Lung (tissue), 12 donors: ENCODE results near the gene FBXO17. TPM values are rescaled to one million over a fixed set of nuclear protein-coding genes. Genes with fewer than 3 reads are reported as not detected.

ENCODE experiments used
- ATAC-seq: fragments of 200-7000 bp; cut with Tn5 transposase; one replicate; pipeline ENCODE4 v1.9.1; 2020; ENCODE audit warnings: moderate number of reproducible peaks; ENCODE audit not compliant: insufficient read depth, low FRiP score
- DNase-seq, 3 donors: peaks; one replicate each; pipeline ENCODE4 v3.0.0-alpha.2; 2013 to 2017
- H3K27ac ChIP-seq, 2 donors: one replicate each; pipeline ENCODE4 v1.5.1; 2013; ENCODE audit warnings: mild to moderate bottlenecking in 2 of 2, moderate library complexity in 2 of 2, control low read depth in 1 of 2, inconsistent platforms in 1 of 2, low read depth in 1 of 2, low read length in 1 of 2
- H3K27me3 ChIP-seq, 3 donors: one replicate each; pipeline ENCODE4 v1.5.1; 2013; ENCODE audit warnings: low read length in 2 of 3; ENCODE audit not compliant: control insufficient read depth in 3 of 3, insufficient read depth in 3 of 3
- H3K36me3 ChIP-seq, 4 donors: one replicate each; pipeline ENCODE4 v1.5.1; 2013; ENCODE audit warnings: low read length in 4 of 4, mild to moderate bottlenecking in 1 of 4, moderate library complexity in 1 of 4; ENCODE audit not compliant: control insufficient read depth in 4 of 4, insufficient read depth in 4 of 4
- H3K4me1 ChIP-seq, 5 donors: one replicate each; pipeline ENCODE4 v1.5.1; 2013; ENCODE audit warnings: low read length in 5 of 5, mild to moderate bottlenecking in 2 of 5, moderate library complexity in 1 of 5; ENCODE audit not compliant: control insufficient read depth in 5 of 5, insufficient read depth in 5 of 5
- H3K4me3 ChIP-seq: one replicate; pipeline ENCODE4 v1.5.1; 2013; ENCODE audit warnings: mild to moderate bottlenecking, control low read depth, moderate library complexity
- H3K9ac ChIP-seq, 2 donors: one replicate each; pipeline ENCODE4 v1.5.1; 2013; ENCODE audit warnings: low read length in 2 of 2, control low read depth in 1 of 2; ENCODE audit not compliant: insufficient read depth in 1 of 2
- H3K9me3 ChIP-seq, 4 donors: one replicate each; pipeline ENCODE4 v1.5.1; 2013; ENCODE audit warnings: low read length in 3 of 4, mild to moderate bottlenecking in 1 of 4, moderate library complexity in 1 of 4; ENCODE audit not compliant: control insufficient read depth in 4 of 4, insufficient read depth in 3 of 4
- CTCF ChIP-seq: IDR thresholded peaks from 2 replicates; pipeline ENCODE4 v1.5.1; 2012; ENCODE audit warnings: mild to moderate bottlenecking; ENCODE audit errors: control extremely low read depth, extremely low read depth
- WGBS, 2 donors: extraction: QIAGEN DNeasy Blood & Tissue Kit; methylation state at CpG; one replicate each; pipeline ENCODE4 v1.1.7; 2013; 5-methylcytosine and 5-hydroxymethylcytosine counted together
- polyA plus RNA-seq, 2 donors: library from polyadenylated mRNA; stranded (reverse); fragments of 200-250 nt; gene quantifications; one replicate each; pipeline ENCODE4 v1.2.1, GENCODE V29; 2013
- total RNA-seq, 2 donors: library from RNA; depleted of rRNA in 1 of 2; stranded (reverse); fragments of >200 nt in 1 of 2; gene quantifications; one replicate each; pipeline ENCODE4 v1.2.1, GENCODE V29; 2014 to 2021
- donor health status: control.
- donor health status: control.
- donor health status: Bipolar disorder and iron deficiency.
- donor health status: healthy.
- donor health status: DM: yes; HTN: yes; CAD: no.

Gene FBXO17
- total and polyA plus RNA-seq, 4 donors = 5.1 to 18.8 (median 8.9) TPM

- H3K27me3 ChIP-seq = no peaks in the 10 kb centered on the region
- no peak overlapping the region for H3K9ac ChIP-seq
- no peak for TF ChIP-seq CTCF
- H3K4me1 ChIP-seq = peaks cover 0 to 2% (median 0%) of the 10 kb centered on the region in 5 donors
- H3K9me3 ChIP-seq = no peaks in the 10 kb centered on the region
- no peak overlapping the region for H3K27ac ChIP-seq
- no peak overlapping the region for H3K4me3 ChIP-seq
- no peak for DNase-seq
- ATAC-seq = no peak
- 91 to 97% methylated on average over 7 of the region's 7 CpGs for WGBS, 2 donors
- peaks cover 8 to 19% (median 14%) of the 10 kb centered on the region in 4 donors for H3K36me3 ChIP-seq
Observed at GRCh38 chr19:38924388-38924787, 51.2 kb downstream of the FBXO17 start.

- no peak for TF ChIP-seq CTCF
- Histone ChIP-seq H3K9ac (no peak overlapping the region), H3K4me1 (no peaks in the 10 kb centered on the region), H3K4me3 (no peak overlapping the region), H3K27me3 (no peaks in the 10 kb centered on the region), H3K9me3 (no peaks in the 10 kb centered on the region), H3K36me3 (peaks cover 8 to 19% (median 14%) of the 10 kb centered on the region in 4 donors), H3K27ac (no peak overlapping the region)
- no peak for ATAC-seq
- no peak for DNase-seq
- 90 to 91% methylated on average over 5 of the region's 5 CpGs for WGBS, 2 donors
Observed at GRCh38 chr19:38922482-38922881, 53.1 kb downstream of the FBXO17 start.

- ATAC-seq = no peak
- Histone ChIP-seq H3K4me1 (no peaks in the 10 kb centered on the region), H3K27me3 (no peaks in the 10 kb centered on the region), H3K36me3 (peaks cover 8 to 19% (median 14%) of the 10 kb centered on the region in 4 donors), H3K27ac (no peak overlapping the region), H3K9me3 (no peaks in the 10 kb centered on the region), H3K9ac (no peak overlapping the region), H3K4me3 (no peak overlapping the region)
- no peak for DNase-seq
- 94 to 97% methylated on average over 20 of the region's 20 CpGs for WGBS, 2 donors
- no peak for TF ChIP-seq CTCF
Observed at GRCh38 chr19:38921420-38922274, 53.9 kb downstream of the FBXO17 start.
